Loucy (cell line): ENCODE data around the gene TAS2R31.
A peak's percentile ranks its signal among the peaks of the same experiment; 100 is the strongest.

Experiments used
- H2AFZ ChIP-seq: fragments of 200-600 bp; sonication (generic); 2 replicates; pipeline ENCODE4 v1.6.0; 2016; ENCODE audit warnings: antibody characterized with exemption, mild to moderate bottlenecking, low read length, moderate library complexity
- H3F3A ChIP-seq: fragments of 200-600 bp; 2 replicates; pipeline ENCODE4 v1.6.0; 2016; ENCODE audit warnings: antibody characterized with exemption, low read depth, mild to moderate bottlenecking
- H3K27me3 ChIP-seq: fragments of 200-600 bp; sonication (generic); 2 replicates; pipeline ENCODE4 v1.6.1; 2014; ENCODE audit warnings: low read length, mild to moderate bottlenecking; ENCODE audit not compliant: insufficient read depth, poor library complexity, severe bottlenecking
- H3K36me3 ChIP-seq: fragments of 200-600 bp; sonication (generic); 2 replicates; pipeline ENCODE4 v1.6.1; 2016; ENCODE audit warnings: low read length; ENCODE audit not compliant: insufficient read depth
- H3K4me1 ChIP-seq: fragments of 200-600 bp; sonication (generic); 2 replicates; pipeline ENCODE4 v1.5.1; 2014; ENCODE audit warnings: low read length, mild to moderate bottlenecking; ENCODE audit not compliant: insufficient read depth, poor library complexity, severe bottlenecking
- H3K4me2 ChIP-seq: fragments of 200-600 bp; sonication (generic); 2 replicates; pipeline ENCODE4 v1.6.0; 2014; ENCODE audit warnings: antibody characterized with exemption, low read length, low read depth, mild to moderate bottlenecking; ENCODE audit not compliant: poor library complexity, severe bottlenecking
- H3K4me3 ChIP-seq: fragments of 200-600 bp; sonication (generic); 2 replicates; pipeline ENCODE4 v1.5.1; 2014; ENCODE audit warnings: low read length, mild to moderate bottlenecking, mixed read lengths; ENCODE audit not compliant: poor library complexity, severe bottlenecking
- H3K79me2 ChIP-seq: fragments of 200-600 bp; sonication (generic); 2 replicates; pipeline ENCODE4 v1.6.1; 2014; ENCODE audit warnings: low read length; ENCODE audit not compliant: insufficient read depth
- H3K9ac ChIP-seq: fragments of 200-600 bp; sonication (generic); 2 replicates; pipeline ENCODE4 v1.6.0; 2014; ENCODE audit warnings: mild to moderate bottlenecking, low read depth, low read length, moderate library complexity; ENCODE audit not compliant: poor library complexity, severe bottlenecking
- H3K9me2 ChIP-seq: fragments of 200-600 bp; sonication (generic); replicated peaks from 2 replicates; pipeline ENCODE4 v1.6.1; 2016; ENCODE audit warnings: low read depth, low read length, mixed read lengths
- H3K9me3 ChIP-seq: fragments of 200-600 bp; sonication (generic); 2 replicates; pipeline ENCODE4 v1.6.1; 2014; ENCODE audit warnings: mild to moderate bottlenecking, antibody characterized with exemption, low read length, low read depth; ENCODE audit not compliant: insufficient read depth
- H4K20me1 ChIP-seq: fragments of 200-600 bp; sonication (generic); 2 replicates; pipeline ENCODE4 v1.6.0; 2014; ENCODE audit warnings: antibody characterized with exemption, low read length, mild to moderate bottlenecking; ENCODE audit not compliant: insufficient read depth, poor library complexity, severe bottlenecking
- CTCF ChIP-seq: fragments of 200-600 bp; sonication (generic); conservative IDR thresholded peaks from 2 replicates; pipeline ENCODE4 v1.5.1; 2014; ENCODE audit warnings: mild to moderate bottlenecking, antibody characterized with exemption, low read length
- EZH2phosphoT487 ChIP-seq: fragments of 200-600 bp; IDR thresholded peaks from 2 replicates; pipeline ENCODE4 v1.6.1; 2018; ENCODE audit warnings: antibody characterized with exemption, mild to moderate bottlenecking, moderate library complexity, borderline replicate concordance

Gene TAS2R31

DNA sequence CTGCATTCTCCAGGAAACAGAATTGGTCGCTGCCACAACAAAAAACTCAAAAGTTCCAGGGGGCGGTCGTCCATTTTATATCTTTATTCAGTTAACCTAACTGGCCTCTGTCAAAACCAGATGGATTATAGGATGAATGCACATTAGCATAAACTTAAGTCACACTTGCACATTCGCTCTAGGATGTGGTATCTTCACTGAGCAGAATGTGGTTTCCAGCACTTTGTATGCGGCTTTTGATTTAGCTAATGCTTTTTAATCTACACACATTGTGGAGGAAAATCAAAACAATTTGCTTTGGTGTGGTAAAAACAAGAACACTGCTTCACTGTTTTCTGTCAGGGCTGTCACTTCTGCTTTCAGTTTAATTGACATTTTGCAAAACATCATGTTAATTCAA, 49.0 kb downstream of the TAS2R31 start:
- no peak overlapping the region for H3K9ac ChIP-seq
- H3F3A ChIP-seq = no peaks in the 10 kb centered on the region
- no peak overlapping the region for H3K4me2 ChIP-seq
- no peaks in the 10 kb centered on the region for H3K79me2 ChIP-seq
- no peaks in the 10 kb centered on the region for H3K4me1 ChIP-seq
- no peak overlapping the region for H3K4me3 ChIP-seq
- peaks cover 90% of the 10 kb centered on the region for H3K27me3 ChIP-seq
- no peak overlapping the region for H2AFZ ChIP-seq
- H3K9me3 ChIP-seq = no peaks in the 10 kb centered on the region
- H3K9me2 ChIP-seq = no peaks in the 10 kb centered on the region
- H4K20me1 ChIP-seq = peaks cover 10% of the 10 kb centered on the region
- no peaks in the 10 kb centered on the region for H3K36me3 ChIP-seq
- peak; percentile 73; the same call in 1 of the 2 replicates for TF ChIP-seq EZH2phosphoT487
- no peak for TF ChIP-seq CTCF
